Stomach (tissue), 4 donors: ENCODE measurements around the gene SF3A2.

ENCODE experiments used
- CTCF ChIP-seq, 7 experiments: fragments of 450-650 bp in 4 of 7; fragments of 200-600 bp in 3 of 7; sonication (generic) in 3 of 7; IDR thresholded peaks; one replicate each; pipeline ENCODE4 v1.5.1; 2016 to 2019; ENCODE audit warnings: antibody characterized with exemption in 7 of 7, control low read depth in 2 of 7, mild to moderate bottlenecking in 1 of 7
- POLR2A ChIP-seq, 4 donors: fragments of 450-650 bp; IDR thresholded peaks; one replicate each; pipeline ENCODE4 v1.6.1; 2016; ENCODE audit warnings: antibody characterized with exemption in 4 of 4, control low read depth in 2 of 4, mild to moderate bottlenecking in 1 of 4, moderate library complexity in 1 of 4

GRCh38 chr19:2269244-2270156 is 32.9 kb downstream of the SF3A2 start:
- peak in 1 of 7 experiments; percentile 27 for TF ChIP-seq CTCF (IDR thresholded peaks at IDR 0.05)
- peak in 2 of 4 donors; percentile 96 to 98 for TF ChIP-seq POLR2A (IDR thresholded peaks at IDR 0.05)
